MM.1S (cell line): ENCODE results near the gene PPP1R3C.

Experiments used
- CTCF ChIP-seq: fragments of 300-600 bp; sonication (generic); IDR thresholded peaks from 2 replicates; pipeline ENCODE4 v1.5.1; 2016; ENCODE audit warnings: antibody characterized with exemption, low read length, mixed read lengths
- EZH2 ChIP-seq: fragments of 300-600 bp; sonication (generic); optimal IDR thresholded peaks from 2 replicates; pipeline ENCODE3; 2017; ENCODE audit warnings: low read depth, mild to moderate bottlenecking, antibody characterized with exemption, low read length, mixed read lengths
- EZH2phosphoT487 ChIP-seq: fragments of 300-600 bp; sonication (generic); IDR thresholded peaks from 2 replicates; pipeline ENCODE4 v1.6.1; 2018; ENCODE audit warnings: antibody characterized with exemption, low read length

GRCh38 chr10:91634246-91634645 lies 1.4 kb upstream of the PPP1R3C start:
- no peak for TF ChIP-seq CTCF
- no peak for TF ChIP-seq EZH2
- TF ChIP-seq EZH2phosphoT487, result no peak
